Activated CD8-positive, alpha-beta T cell treated with anti-CD3 and anti-CD28 coated beads, Interleukin-2, amount 10 ng/mL, durations not matched to agents 7 days and 5 days (primary cell): ENCODE results near the gene TEX2. TPM values are rescaled to one million over a fixed set of nuclear protein-coding genes. Genes with fewer than 3 reads are reported as not detected.
"Not testable (repeated sequence)": the region's sequence is repeated elsewhere in the genome, so short reads cannot be mapped to it uniquely, and the experiment has no call there.

Experiments used
- ATAC-seq: fragments of 150-1000 bp; cut with Tn5 transposase; one replicate; pipeline ENCODE4 v1.10.0; 2021; ENCODE audit warnings: moderate library complexity
- CTCF ChIA-PET: fragments of 350-600 bp; sonication (Branson Sonifier 250); formaldehyde crosslinking; loops from one replicate; lab custom pipeline; 2021; ENCODE audit warnings: antibody characterized with exemption; lab: Charles Lee
- POLR2A ChIA-PET: fragments of 350-600 bp; sonication (Branson Sonifier 250); formaldehyde crosslinking; loops from one replicate; lab custom pipeline; 2021; ENCODE audit warnings: antibody characterized with exemption; lab: Charles Lee
- DNase-seq: peaks from one replicate; pipeline ENCODE4 v3.0.0-alpha.2; 2020
- H3K27ac Mint-ChIP-seq: one replicate; pipeline ENCODE4 v1.8.0; 2021; ENCODE audit warnings: mild to moderate bottlenecking, mixed read lengths
- H3K27me3 Mint-ChIP-seq: one replicate; pipeline ENCODE4 v1.8.0; 2021; ENCODE audit warnings: low read depth, mixed read lengths
- H3K36me3 Mint-ChIP-seq: one replicate; pipeline ENCODE4 v1.8.0; 2021; ENCODE audit warnings: low read depth, mixed read lengths
- H3K4me1 Mint-ChIP-seq: one replicate; pipeline ENCODE4 v1.8.0; 2021; ENCODE audit warnings: low read depth, mixed read lengths
- H3K4me3 Mint-ChIP-seq: one replicate; pipeline ENCODE4 v1.8.0; 2021; ENCODE audit warnings: mild to moderate bottlenecking, mixed read lengths
- H3K9me3 Mint-ChIP-seq: one replicate; pipeline ENCODE4 v1.8.0; 2022; ENCODE audit warnings: mixed read lengths; ENCODE audit not compliant: insufficient read depth
- total RNA-seq, 2 experiments: library from RNA; stranded (reverse); gene quantifications; one replicate each; pipeline ENCODE4 v1.2.3, GENCODE V29; 2021

Gene TEX2
- total RNA-seq, 2 experiments from 2014 or later: 16.1 to 16.2 TPM

DNA sequence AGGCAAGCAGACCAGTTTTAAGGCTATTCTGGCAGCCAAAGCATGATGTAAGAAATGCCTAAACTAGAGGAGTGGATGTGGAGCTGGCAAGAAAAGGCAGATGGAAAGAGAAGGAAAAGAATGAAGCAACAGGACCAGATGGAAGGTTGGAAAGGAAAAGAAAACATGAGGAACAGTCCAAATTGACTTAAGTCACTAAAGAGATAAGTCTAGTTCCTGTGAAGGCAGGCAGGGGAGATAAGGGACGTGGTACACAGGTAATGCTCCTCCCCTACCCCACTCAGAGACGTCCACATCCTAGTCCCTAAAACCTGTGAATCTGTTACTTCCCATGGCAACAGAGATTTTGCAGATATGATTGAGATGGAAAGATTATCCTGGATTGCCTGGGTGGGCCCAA lies 43.5 kb downstream of the TEX2 start:
- no peak for ATAC-seq
- POLR2A ChIA-PET: no interaction called here
- no peaks in the 10 kb centered on the region for H3K27me3 Mint-ChIP-seq
- no peaks in the 10 kb centered on the region for H3K36me3 Mint-ChIP-seq
- CTCF ChIA-PET: no interaction called here
- no peaks in the 10 kb centered on the region for H3K9me3 Mint-ChIP-seq
- H3K27ac Mint-ChIP-seq: no peak overlapping the region
- H3K4me3 Mint-ChIP-seq: no peak overlapping the region
- peaks cover 14% of the 10 kb centered on the region for H3K4me1 Mint-ChIP-seq
- DNase-seq: no peak

DNA sequence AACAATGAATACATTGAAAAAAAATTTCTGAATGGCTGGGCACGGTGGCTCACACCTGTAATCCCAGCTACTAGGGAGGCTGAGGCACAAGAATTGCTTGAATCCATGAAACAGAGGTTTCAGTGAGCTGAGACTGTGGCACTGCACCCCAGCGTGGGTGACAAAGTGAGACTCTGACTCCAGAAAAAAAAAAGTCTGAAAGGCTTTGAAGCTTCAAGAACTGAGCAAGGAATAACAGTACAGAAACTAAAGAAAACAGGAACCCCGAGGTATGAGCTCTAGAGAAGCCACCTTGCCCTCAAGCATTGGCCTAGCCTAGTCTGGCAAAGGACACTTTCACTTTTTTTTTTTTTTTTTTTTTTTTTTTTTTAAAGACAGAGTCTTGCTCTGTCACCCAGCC lies 45.0 kb downstream of the TEX2 start:
- Mint-ChIP-seq H3K27ac (no peak overlapping the region), H3K4me3 (no peak overlapping the region), H3K4me1 (peaks cover 12% of the 10 kb centered on the region), H3K27me3 (no peaks in the 10 kb centered on the region), H3K36me3 (peaks cover under 1% of the 10 kb centered on the region), H3K9me3 (no peaks in the 10 kb centered on the region)
- CTCF ChIA-PET: interaction anchor here (0.7 to 2.1 kb wide), 6 partner anchors 10 to 103 kb away, joined by 3 to 7 read pairs (median 4); no protein-coding TSS in a partner anchor
- DNase-seq (no peak), ATAC-seq (no peak)
- POLR2A ChIA-PET: no interaction called here

DNA sequence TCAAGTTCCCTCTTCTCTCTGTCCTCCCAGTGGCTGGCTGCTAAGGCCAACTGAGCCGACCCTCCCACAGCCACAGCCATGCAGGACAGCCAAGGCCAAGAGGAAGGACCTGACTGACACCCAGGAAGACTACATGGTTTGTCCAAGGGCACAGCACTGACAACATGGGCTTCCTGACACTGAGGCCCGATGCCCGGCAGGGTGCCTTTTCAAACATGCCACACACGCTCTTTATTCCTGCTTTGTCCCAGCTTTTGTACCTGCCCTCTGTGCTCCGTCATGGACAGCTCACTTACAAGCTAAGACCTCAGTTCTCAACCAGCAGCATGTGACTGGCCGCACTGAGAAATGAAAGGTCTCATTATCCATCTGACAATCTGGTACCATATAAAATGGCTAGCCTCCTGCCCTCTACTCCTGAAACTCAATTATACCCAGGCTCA lies 45.8 kb downstream of the TEX2 start:
- ATAC-seq: no peak
- ChIA-PET CTCF (interaction anchor here (0.7 to 2.1 kb wide), 4 partner anchors 10 to 104 kb away, joined by 3 to 7 read pairs (median 4); no protein-coding TSS in a partner anchor), POLR2A (no interaction called here)
- no peaks in the 10 kb centered on the region for H3K9me3 Mint-ChIP-seq
- DNase-seq: no peak
- H3K27ac Mint-ChIP-seq: no peak overlapping the region
- no peak overlapping the region for H3K4me3 Mint-ChIP-seq
- H3K27me3 Mint-ChIP-seq: no peaks in the 10 kb centered on the region
- peaks cover 12% of the 10 kb centered on the region for H3K4me1 Mint-ChIP-seq
- H3K36me3 Mint-ChIP-seq: peaks cover 9% of the 10 kb centered on the region

DNA sequence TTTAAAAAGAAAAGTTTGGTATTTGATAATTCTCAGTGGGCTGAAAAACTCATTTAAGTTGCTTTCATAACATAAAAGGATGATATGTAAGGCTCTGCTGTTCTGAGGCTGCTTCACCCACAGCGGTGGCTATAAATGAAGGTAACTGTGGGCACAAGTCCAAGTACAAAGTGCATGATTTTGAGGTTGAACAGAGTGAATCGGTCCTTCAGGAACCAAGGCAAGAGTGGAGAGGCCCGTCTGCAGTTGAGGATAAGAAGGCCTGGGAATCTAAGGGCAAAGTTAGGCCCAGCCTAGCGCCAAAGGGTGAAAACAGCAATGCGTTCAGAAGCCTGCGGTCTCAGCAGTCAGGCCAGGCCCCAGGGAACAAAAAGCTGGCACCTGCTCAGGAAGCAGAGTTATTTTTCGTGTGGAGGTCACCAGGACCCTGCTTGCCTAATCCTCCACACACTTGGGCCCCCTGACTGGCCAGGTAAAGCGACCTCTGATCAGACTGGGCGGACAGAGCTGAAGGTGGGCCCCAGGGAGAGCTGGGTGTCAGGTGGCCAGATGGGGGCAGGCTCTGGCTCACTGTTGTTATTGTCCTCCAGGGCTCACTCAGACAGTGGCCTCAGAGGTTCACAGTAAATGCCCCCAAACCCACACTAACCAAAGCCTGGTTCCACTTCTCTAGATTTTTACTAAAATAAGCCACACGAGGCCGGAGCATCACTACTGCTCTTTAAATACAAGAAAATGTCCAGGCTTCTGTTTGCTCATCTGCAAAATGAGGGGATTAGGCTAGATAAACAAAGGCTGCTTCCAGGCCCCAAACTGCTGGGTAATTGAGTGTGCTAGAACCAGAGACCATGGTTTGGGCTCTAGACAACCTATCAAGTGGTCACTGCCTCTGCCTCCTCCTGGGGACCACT lies 46.5 kb downstream of the TEX2 start:
- POLR2A ChIA-PET: no interaction called here
- CTCF ChIA-PET: interaction anchor here (1.5 to 2.1 kb wide), 2 partner anchors 12 to 83 kb away, joined by 4 to 7 read pairs; no protein-coding TSS in a partner anchor
- Mint-ChIP-seq H3K9me3 (no peaks in the 10 kb centered on the region), H3K36me3 (peaks cover 12% of the 10 kb centered on the region), H3K27me3 (no peaks in the 10 kb centered on the region), H3K27ac (no peak overlapping the region), H3K4me1 (peaks cover 12% of the 10 kb centered on the region), H3K4me3 (no peak overlapping the region)
- DNase-seq: no peak
- ATAC-seq: no peak

DNA sequence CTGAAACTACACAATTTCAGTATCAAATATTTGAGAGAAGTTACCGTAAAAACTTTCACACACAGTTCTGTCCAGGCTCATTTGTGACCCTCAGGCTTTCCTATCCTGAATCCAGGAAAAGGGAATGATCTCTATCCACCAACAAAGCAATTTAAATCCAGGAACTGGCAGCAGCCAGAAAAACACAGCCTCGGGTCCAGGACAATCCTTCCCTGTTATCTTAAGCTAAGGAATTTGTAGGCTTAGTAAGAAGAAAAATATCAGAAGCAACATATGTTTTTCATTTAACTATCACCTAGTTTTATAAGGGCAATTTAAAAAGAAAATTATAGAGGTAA lies 47.1 kb downstream of the TEX2 start:
- no peaks in the 10 kb centered on the region for H3K9me3 Mint-ChIP-seq
- H3K27me3 Mint-ChIP-seq: no peaks in the 10 kb centered on the region
- ATAC-seq (no peak), DNase-seq (no peak)
- no peak overlapping the region for H3K4me3 Mint-ChIP-seq
- peaks cover 12% of the 10 kb centered on the region for H3K4me1 Mint-ChIP-seq
- H3K27ac Mint-ChIP-seq: no peak overlapping the region
- POLR2A ChIA-PET: no interaction called here
- CTCF ChIA-PET: interaction anchor here (1.3 kb wide), 1 partner anchor 8 kb away, joined by 3 read pairs; no protein-coding TSS in a partner anchor
- H3K36me3 Mint-ChIP-seq: peaks cover 12% of the 10 kb centered on the region

DNA sequence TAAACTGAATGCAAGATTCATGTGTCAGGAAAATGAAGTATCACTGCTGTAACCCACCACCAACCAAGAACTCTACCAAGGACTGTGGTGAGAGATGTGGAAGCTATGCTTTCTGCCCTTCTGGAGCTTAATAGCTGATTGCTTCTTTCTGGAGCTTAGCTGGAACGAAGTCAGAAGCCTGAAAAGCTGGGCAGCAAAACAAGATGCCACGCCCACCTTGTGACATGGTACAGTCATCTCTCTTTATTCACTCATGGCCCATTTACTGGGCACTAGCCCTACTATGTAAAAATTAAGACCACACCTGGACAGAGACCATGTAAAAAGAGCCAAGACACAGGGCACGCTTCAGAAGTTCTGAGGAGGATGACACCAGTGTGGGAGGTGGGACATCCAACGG lies 48.1 kb downstream of the TEX2 start:
- DNase-seq (no peak), ATAC-seq (no peak)
- ChIA-PET POLR2A (interaction anchor here (0.8 kb wide), 1 partner anchor 49 kb away, joined by 3 read pairs; no protein-coding TSS in a partner anchor), CTCF (interaction anchor here (1.3 kb wide), 1 partner anchor 9 kb away, joined by 3 read pairs; no protein-coding TSS in a partner anchor)
- H3K4me3 Mint-ChIP-seq: no peak overlapping the region
- H3K27me3 Mint-ChIP-seq: no peaks in the 10 kb centered on the region
- peaks cover 12% of the 10 kb centered on the region for H3K4me1 Mint-ChIP-seq
- peaks cover 12% of the 10 kb centered on the region for H3K36me3 Mint-ChIP-seq
- H3K27ac Mint-ChIP-seq: no peak overlapping the region
- H3K9me3 Mint-ChIP-seq: no peaks in the 10 kb centered on the region

DNA sequence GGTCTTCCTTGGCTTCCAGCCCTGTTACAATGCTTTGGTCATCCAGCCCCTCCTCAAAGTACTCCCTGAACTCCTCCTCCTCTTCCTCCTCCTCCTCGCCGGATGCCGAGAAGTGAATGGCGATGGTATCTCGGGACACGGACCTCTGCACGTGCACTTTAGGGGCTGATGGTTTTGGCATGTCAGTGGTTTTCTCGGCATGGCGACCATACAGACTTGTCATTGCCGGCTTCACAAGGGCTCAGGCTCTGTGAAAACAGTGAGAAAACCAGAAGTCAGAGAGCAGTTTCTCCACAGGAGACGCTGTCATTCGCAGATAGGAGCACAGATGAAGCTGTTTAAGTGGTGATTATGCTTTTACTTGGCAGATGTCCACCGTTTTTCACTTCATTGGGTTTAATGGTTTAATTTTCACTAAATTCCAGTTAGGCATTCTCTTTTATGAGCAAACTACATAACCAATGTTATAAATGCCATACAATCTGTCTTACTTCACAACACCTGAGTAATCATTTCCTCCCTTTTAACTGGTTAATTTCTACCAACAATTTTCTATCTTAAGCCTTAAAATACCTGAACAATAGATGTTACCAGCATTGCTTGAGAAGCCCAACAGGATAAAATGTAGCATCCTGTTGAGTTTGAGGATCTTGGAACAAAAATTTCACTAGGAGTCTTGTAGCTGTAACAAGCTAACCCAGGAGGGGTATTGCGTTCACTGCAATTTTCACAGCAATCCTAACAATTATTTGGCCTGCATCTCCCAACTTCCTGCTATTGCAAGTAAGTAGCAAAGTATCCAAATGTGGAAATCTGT lies 48.9 kb downstream of the TEX2 start:
- ChIA-PET POLR2A (no interaction called here), CTCF (no interaction called here)
- no peaks in the 10 kb centered on the region for H3K9me3 Mint-ChIP-seq
- no peak for DNase-seq
- H3K27me3 Mint-ChIP-seq: no peaks in the 10 kb centered on the region
- peaks cover 12% of the 10 kb centered on the region for H3K36me3 Mint-ChIP-seq
- H3K4me1 Mint-ChIP-seq: peaks cover 12% of the 10 kb centered on the region
- H3K27ac Mint-ChIP-seq: no peak overlapping the region
- no peak for ATAC-seq
- H3K4me3 Mint-ChIP-seq: no peak overlapping the region

DNA sequence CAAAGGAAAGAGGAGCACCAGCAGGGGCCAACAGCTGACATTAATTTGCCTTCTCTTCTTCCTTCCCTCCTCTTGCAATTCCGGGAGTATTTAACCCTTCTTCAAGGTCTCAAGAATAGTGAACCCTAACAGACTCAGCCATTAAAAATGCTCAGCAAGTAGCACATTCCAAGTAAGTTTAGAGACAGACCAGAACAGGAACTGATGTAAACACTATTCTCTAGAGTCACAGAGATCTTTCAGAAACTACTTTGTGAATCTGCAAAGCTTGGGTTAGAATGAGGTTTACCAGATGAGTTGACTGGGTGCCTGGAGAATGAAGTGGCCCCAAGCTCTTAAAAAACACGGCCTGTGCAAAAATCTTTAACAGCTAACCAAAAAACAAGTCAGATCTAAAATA lies 50.9 kb downstream of the TEX2 start:
- POLR2A ChIA-PET: interaction anchor here (0.9 kb wide), 1 partner anchor 67 kb away, joined by 3 read pairs; no protein-coding TSS in a partner anchor
- no peak for ATAC-seq
- peaks cover under 1% of the 10 kb centered on the region for H3K4me1 Mint-ChIP-seq

DNA sequence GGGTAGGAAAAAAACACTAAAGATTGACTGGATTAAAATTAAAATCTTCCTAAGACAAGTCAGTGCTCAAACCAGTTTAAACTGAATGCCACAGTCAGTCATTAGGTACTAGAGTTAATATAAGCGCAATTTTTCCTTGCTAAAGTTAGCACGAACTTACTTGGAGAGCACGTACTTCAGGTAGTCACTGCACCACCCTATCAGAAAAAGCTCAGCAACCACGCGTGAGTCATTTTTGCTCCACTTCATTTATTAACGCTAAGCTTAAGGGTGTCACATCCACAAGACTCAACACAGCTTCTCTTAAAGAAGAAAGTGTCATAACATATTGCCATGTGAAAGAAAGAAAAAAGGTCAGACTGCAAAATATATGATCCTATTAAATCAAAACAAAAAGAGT lies 53.1 kb downstream of the TEX2 start:
- POLR2A ChIA-PET: no interaction called here

More for the DNA sequence above, 50.9 kb downstream of the TEX2 start:
- Mint-ChIP-seq H3K36me3 (peaks cover 12% of the 10 kb centered on the region), H3K4me3 (no peak overlapping the region), H3K27me3 (no peaks in the 10 kb centered on the region), H3K27ac (no peak overlapping the region), H3K9me3 (no peaks in the 10 kb centered on the region)
- CTCF ChIA-PET: interaction anchor here (1.1 to 1.3 kb wide), 2 partner anchors 18 to 24 kb away, joined by 3 read pairs; no protein-coding TSS in a partner anchor
- DNase-seq: no peak

DNA sequence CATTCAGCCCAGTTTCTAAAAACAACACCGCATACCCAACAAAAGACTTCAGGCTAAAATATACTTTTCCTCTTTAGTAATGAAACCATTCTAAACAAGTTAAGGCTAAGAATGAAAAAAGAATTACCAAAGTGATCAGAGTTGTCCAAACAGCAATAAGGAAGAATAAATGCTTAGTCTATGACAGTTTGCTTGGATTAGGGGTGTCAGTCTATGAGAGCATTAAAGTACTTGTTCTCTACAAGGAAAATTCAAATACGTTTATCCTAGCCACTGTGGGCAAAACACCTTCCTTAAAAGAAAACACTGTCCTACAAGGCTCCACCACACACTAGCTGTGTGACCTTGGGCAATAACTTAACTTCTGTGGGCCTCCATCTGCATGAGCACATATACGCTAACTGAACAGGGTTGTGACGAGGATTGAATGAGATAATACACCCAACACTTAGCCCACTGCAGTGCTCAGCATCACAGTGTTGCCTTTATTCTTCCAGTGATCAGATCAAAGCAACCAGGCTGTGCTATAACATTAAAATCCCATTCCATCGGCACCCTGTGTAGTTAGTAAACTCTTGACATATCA lies 53.6 kb downstream of the TEX2 start:
- ChIA-PET POLR2A (no interaction called here), CTCF (interaction anchor here (1.7 kb wide), 1 partner anchor 76 kb away, joined by 3 read pairs; no protein-coding TSS in a partner anchor)
- H3K36me3 Mint-ChIP-seq: peaks cover 12% of the 10 kb centered on the region
- DNase-seq (no peak), ATAC-seq (no peak)
- H3K27ac Mint-ChIP-seq: no peak overlapping the region
- H3K9me3 Mint-ChIP-seq: no peaks in the 10 kb centered on the region
- no peak overlapping the region for H3K4me3 Mint-ChIP-seq
- H3K4me1 Mint-ChIP-seq: peaks cover 3% of the 10 kb centered on the region
- no peaks in the 10 kb centered on the region for H3K27me3 Mint-ChIP-seq

More for the DNA sequence above, 53.1 kb downstream of the TEX2 start:
- ATAC-seq: no peak
- no peak overlapping the region for H3K4me3 Mint-ChIP-seq
- CTCF ChIA-PET: interaction anchor here (0.8 to 1.7 kb wide), 2 partner anchors 9 to 76 kb away, joined by 3 read pairs; no protein-coding TSS in a partner anchor
- DNase-seq: no peak
- H3K27ac Mint-ChIP-seq: no peak overlapping the region
- H3K9me3 Mint-ChIP-seq: no peaks in the 10 kb centered on the region
- peaks cover 3% of the 10 kb centered on the region for H3K4me1 Mint-ChIP-seq
- no peaks in the 10 kb centered on the region for H3K27me3 Mint-ChIP-seq
- peaks cover 12% of the 10 kb centered on the region for H3K36me3 Mint-ChIP-seq

DNA sequence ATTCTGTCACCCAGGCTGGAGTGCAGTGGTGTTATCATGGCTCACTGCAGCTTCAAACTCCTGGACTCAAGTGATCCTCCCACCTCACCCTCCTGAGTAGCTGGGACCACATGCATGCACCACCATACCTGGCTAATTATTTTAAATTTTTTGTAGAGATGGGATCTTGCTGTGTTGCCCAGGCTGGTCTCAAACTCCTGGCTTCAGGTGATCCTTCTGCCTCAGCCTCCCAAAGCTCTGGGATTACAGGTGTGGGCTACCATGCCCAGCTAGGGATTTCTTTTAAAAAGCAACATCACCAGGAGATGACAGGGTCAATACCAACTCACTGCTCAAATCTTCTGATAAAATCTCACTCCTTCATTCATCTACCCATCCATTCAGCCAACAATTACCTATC lies 54.4 kb downstream of the TEX2 start:
- H3K4me3 Mint-ChIP-seq, ATAC-seq, CTCF ChIA-PET, DNase-seq, POLR2A ChIA-PET, H3K9me3 Mint-ChIP-seq, H3K27me3 Mint-ChIP-seq, H3K4me1 Mint-ChIP-seq, H3K27ac Mint-ChIP-seq: not testable (repeated sequence)
- H3K36me3 Mint-ChIP-seq: peaks cover 12% of the 10 kb centered on the region
